GM19467 (cell line): ENCODE data around the gene PDIA6.
"Not testable (repeated sequence)": the region's sequence is repeated elsewhere in the genome, so short reads cannot be mapped to it uniquely, and the experiment has no call there.

ENCODE experiments used
- ATAC-seq: cut with Tn5 transposase; IDR thresholded peaks from one replicate; pipeline ENCODE4 v1.9.1; 2021; ENCODE audit warnings: mild to moderate bottlenecking, moderate library complexity; ENCODE audit not compliant: unreplicated experiment

PDIA6 gene

GRCh38 chr2:10783421-10783820, 29.2 kb downstream of the PDIA6 start:
- ATAC-seq = no peak

GRCh38 chr2:10781746-10782145, 30.8 kb downstream of the PDIA6 start:
- no peak for ATAC-seq

GRCh38 chr2:10780821-10781220, 31.8 kb downstream of the PDIA6 start:
- not testable (repeated sequence) for ATAC-seq

GRCh38 chr2:10780491-10780820, 32.1 kb downstream of the PDIA6 start:
- no peak for ATAC-seq

GRCh38 chr2:10779776-10780490, 32.7 kb downstream of the PDIA6 start:
- no peak for ATAC-seq

- no peak for ATAC-seq
Observed at GRCh38 chr2:10778724-10779115, 33.9 kb downstream of the PDIA6 start.

- ATAC-seq = no peak
Observed at GRCh38 chr2:10777842-10778723, 34.5 kb downstream of the PDIA6 start.

GRCh38 chr2:10777111-10777841, 35.3 kb downstream of the PDIA6 start:
- no peak for ATAC-seq

GRCh38 chr2:10776231-10776977, 36.2 kb downstream of the PDIA6 start:
- ATAC-seq = no peak

- ATAC-seq = no peak
Observed at GRCh38 chr2:10775831-10776230, 36.8 kb downstream of the PDIA6 start.

- ATAC-seq = no peak
Observed at GRCh38 chr2:10775021-10775780, 37.4 kb downstream of the PDIA6 start.

GRCh38 chr2:10774394-10774793, 38.2 kb downstream of the PDIA6 start:
- ATAC-seq = no peak

GRCh38 chr2:10773821-10774341, 38.7 kb downstream of the PDIA6 start:
- ATAC-seq = no peak

GRCh38 chr2:10772868-10773215, 39.7 kb downstream of the PDIA6 start:
- ATAC-seq = no peak

GRCh38 chr2:10772201-10772867, 40.3 kb downstream of the PDIA6 start:
- ATAC-seq = no peak

GRCh38 chr2:10771786-10772185, 40.8 kb downstream of the PDIA6 start:
- no peak for ATAC-seq

- ATAC-seq = no peak
Observed at GRCh38 chr2:10770956-10771750, 41.4 kb downstream of the PDIA6 start.

GRCh38 chr2:10768063-10768507, 44.5 kb downstream of the PDIA6 start:
- no peak for ATAC-seq

GRCh38 chr2:10765914-10766313, 46.7 kb downstream of the PDIA6 start:
- no peak for ATAC-seq
